Testis (tissue), 3 donors: ENCODE data around the gene EVX2. TPM values are rescaled to one million over a fixed set of nuclear protein-coding genes. Genes with fewer than 3 reads are reported as not detected.
A peak's percentile ranks its signal among the peaks of the same experiment; 100 is the strongest.

Experiments used
- DNase-seq: peaks from one replicate; pipeline ENCODE4 v3.0.0-alpha.2; 2019
- H3K27ac ChIP-seq, 2 donors: fragments of 200-600 bp; sonication (generic); one replicate each; pipeline ENCODE4 v1.5.1; 2019
- H3K27me3 ChIP-seq: fragments of 200-600 bp; sonication (generic); one replicate; pipeline ENCODE4 v1.5.1; 2019
- H3K36me3 ChIP-seq: fragments of 200-600 bp; sonication (generic); one replicate; pipeline ENCODE4 v1.5.1; 2017; ENCODE audit warnings: low read depth; ENCODE audit errors: missing control alignments
- H3K4me1 ChIP-seq: fragments of 200-600 bp; sonication (generic); one replicate; pipeline ENCODE4 v1.5.1; 2019
- H3K4me3 ChIP-seq, 2 donors: fragments of 200-600 bp; sonication (generic); one replicate each; pipeline ENCODE4 v1.5.1; 2017 to 2019
- H3K9me3 ChIP-seq: fragments of 200-600 bp; sonication (generic); one replicate; pipeline ENCODE4 v1.5.1; 2017
- POLR2A ChIP-seq: fragments of 450-650 bp; IDR thresholded peaks from one replicate; pipeline ENCODE4 v1.6.1; 2017; ENCODE audit warnings: antibody characterized with exemption, mild to moderate bottlenecking, moderate library complexity
- WGBS, 2 donors: methylation state at CpG; one replicate each; pipeline ENCODE4 v1.1.5; 2018; 5-methylcytosine and 5-hydroxymethylcytosine counted together
- intact Hi-C: fragments of 100-400 bp; cut with DNase I; formaldehyde crosslinking; loops from one replicate; pipeline ENCODE4 v1.15.1; 2023; ENCODE audit warnings: low total_unique reads
- polyA plus RNA-seq: library from polyadenylated mRNA; stranded (reverse); fragments of 350-450 nt; fragmentation: Illumina TruSeq; extraction: RNeasy Lipid Tissue Mini Kit (QIAGEN cat#74804); gene quantifications from one replicate; pipeline ENCODE4 v1.2.3, GENCODE V29; 2014; ENCODE audit warnings: low read depth, low replicate concordance; ENCODE audit not compliant: insufficient read depth
- total RNA-seq, 2 donors: library from RNA; depleted of rRNA; stranded (reverse); fragments of >200 nt; gene quantifications; one replicate each; pipeline ENCODE4 v1.2.3, GENCODE V29; 2016
- TF ChIP-seq, protein P1 (sequence below), 3 experiments: fragments of 450-650 bp in 2 of 3; fragments of 200-600 bp in 1 of 3; sonication (generic) in 1 of 3; IDR thresholded peaks; one replicate each; pipeline ENCODE4 v1.5.1; 2016 to 2019; ENCODE audit warnings: antibody characterized with exemption in 3 of 3, mild to moderate bottlenecking in 2 of 3, moderate library complexity in 1 of 3

Gene EVX2
- total and polyA plus RNA-seq, 3 donors from 2014 or later: 1.5 to 3.1 (median 2.3) TPM

DNA sequence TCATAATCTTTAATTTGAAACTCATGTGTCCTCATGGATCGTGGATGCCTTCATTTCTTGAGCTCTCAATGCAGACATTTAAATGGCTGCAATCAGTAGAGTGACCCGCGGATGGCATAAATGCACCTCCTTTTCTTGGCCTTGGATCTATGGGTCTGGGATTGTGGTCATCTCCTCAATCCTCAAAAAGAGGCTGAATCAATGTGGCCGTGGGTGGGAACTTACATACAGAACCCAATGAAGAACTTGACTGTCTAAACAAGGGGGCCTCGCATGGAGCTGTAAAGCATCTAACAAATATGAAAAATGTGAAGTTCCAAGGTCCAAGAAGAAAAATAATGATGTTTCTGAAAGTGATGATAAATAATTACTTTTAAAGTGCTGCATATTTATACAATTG lies 11.7 kb upstream of the EVX2 start:
- Histone ChIP-seq H3K36me3 (no peaks in the 10 kb centered on the region), H3K9me3 (no peaks in the 10 kb centered on the region), H3K4me3 (no peak overlapping the region), H3K27me3 (peaks cover 11% of the 10 kb centered on the region), H3K4me1 (peaks cover 9% of the 10 kb centered on the region), H3K27ac (no peak overlapping the region)
- WGBS, 2 donors: 28 to 33% methylated on average over 5 of the region's 5 CpGs
- DNase-seq: no peak
- TF ChIP-seq, protein P1, sequence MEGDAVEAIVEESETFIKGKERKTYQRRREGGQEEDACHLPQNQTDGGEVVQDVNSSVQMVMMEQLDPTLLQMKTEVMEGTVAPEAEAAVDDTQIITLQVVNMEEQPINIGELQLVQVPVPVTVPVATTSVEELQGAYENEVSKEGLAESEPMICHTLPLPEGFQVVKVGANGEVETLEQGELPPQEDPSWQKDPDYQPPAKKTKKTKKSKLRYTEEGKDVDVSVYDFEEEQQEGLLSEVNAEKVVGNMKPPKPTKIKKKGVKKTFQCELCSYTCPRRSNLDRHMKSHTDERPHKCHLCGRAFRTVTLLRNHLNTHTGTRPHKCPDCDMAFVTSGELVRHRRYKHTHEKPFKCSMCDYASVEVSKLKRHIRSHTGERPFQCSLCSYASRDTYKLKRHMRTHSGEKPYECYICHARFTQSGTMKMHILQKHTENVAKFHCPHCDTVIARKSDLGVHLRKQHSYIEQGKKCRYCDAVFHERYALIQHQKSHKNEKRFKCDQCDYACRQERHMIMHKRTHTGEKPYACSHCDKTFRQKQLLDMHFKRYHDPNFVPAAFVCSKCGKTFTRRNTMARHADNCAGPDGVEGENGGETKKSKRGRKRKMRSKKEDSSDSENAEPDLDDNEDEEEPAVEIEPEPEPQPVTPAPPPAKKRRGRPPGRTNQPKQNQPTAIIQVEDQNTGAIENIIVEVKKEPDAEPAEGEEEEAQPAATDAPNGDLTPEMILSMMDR (IDR thresholded peaks at IDR 0.05): no peak
- TF ChIP-seq POLR2A: no peak
- intact Hi-C loops: no loop called here

DNA sequence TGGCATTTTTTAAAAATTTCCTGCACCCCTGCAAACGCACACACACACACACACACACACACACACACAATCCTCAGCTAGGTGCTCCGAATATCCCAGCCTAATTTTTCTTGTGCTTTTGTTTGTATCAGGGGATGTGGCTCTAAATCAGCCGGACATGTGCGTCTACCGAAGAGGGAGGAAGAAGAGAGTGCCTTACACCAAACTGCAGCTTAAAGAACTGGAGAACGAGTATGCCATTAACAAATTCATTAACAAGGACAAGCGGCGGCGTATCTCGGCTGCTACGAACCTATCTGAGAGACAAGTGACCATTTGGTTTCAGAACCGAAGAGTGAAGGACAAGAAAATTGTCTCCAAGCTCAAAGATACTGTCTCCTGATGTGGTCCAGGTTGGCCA lies 10.6 kb upstream of the EVX2 start:
- Histone ChIP-seq H3K4me3 (no peak overlapping the region), H3K36me3 (no peaks in the 10 kb centered on the region), H3K9me3 (no peaks in the 10 kb centered on the region), H3K27ac (no peak overlapping the region), H3K27me3 (peaks cover 11% of the 10 kb centered on the region), H3K4me1 (peaks cover 9% of the 10 kb centered on the region)
- DNase-seq: no peak
- TF ChIP-seq, protein P1 (IDR thresholded peaks at IDR 0.05): no peak
- no peak for TF ChIP-seq POLR2A
- WGBS, 2 donors: 14 to 17% methylated on average over 12 of the region's 12 CpGs
- intact Hi-C loops: no loop called here

DNA sequence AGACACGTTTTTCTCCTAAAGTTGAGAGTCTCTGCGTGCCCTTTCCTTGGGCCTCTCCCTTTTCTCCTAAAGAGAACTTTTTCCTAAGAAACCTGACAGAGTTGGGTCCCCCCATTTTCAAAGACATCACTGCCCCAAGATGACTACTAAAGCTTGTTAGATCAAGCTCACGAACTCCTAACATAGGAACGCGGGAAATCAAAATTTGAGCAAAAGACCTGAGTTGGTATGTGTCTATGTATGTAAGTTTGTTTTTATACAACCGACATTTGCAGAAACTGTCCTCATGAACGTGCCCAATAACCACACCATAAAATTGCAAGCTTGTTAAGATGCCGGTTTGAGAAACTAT lies 10.1 kb upstream of the EVX2 start:
- no peak overlapping the region for H3K27ac ChIP-seq

DNA sequence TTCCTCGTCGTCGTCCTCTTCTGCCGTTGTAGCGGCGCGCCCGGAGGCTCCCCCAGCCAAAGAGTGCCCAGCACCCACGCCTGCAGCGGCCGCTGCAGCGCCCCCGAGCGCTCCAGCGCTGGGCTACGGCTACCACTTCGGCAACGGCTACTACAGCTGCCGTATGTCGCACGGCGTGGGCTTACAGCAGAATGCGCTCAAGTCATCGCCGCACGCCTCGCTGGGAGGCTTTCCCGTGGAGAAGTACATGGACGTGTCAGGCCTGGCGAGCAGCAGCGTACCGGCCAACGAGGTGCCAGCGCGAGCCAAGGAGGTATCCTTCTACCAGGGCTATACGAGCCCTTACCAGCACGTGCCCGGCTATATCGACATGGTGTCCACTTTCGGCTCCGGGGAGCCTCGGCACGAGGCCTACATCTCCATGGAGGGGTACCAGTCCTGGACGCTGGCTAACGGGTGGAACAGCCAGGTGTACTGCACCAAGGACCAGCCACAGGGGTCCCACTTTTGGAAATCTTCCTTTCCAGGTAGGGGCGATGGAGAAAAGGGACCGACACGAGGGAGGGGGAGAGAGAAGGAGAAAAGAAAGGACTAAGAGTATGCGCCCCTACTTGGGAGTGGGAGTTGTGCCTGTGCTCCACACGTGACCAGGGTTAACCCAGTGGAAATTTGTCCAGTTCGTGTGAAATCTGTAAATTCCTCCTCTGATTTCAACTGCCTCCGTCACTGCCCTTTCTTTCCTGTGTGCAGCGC lies 9.6 kb upstream of the EVX2 start:
- intact Hi-C loops: no loop called here
- Histone ChIP-seq H3K4me3 (peak overlapping the region; percentile 14 to 29), H3K27me3 (peaks cover 6% of the 10 kb centered on the region), H3K4me1 (peaks cover 13% of the 10 kb centered on the region), H3K27ac (no peak overlapping the region), H3K9me3 (no peaks in the 10 kb centered on the region), H3K36me3 (no peaks in the 10 kb centered on the region)
- WGBS, 2 donors: 6 to 12% methylated on average over 12 to 53 of the region's 53 CpGs
- TF ChIP-seq, protein P1 (IDR thresholded peaks at IDR 0.05): no peak
- no peak for TF ChIP-seq POLR2A
- DNase-seq: no peak

More for the DNA sequence above, 10.1 kb upstream of the EVX2 start:
- Histone ChIP-seq H3K9me3 (no peaks in the 10 kb centered on the region), H3K27me3 (peaks cover 11% of the 10 kb centered on the region), H3K4me1 (peaks cover 9% of the 10 kb centered on the region), H3K36me3 (no peaks in the 10 kb centered on the region), H3K4me3 (no peak overlapping the region)
- intact Hi-C loops: no loop called here
- no peak for DNase-seq
- TF ChIP-seq POLR2A: no peak
- TF ChIP-seq, protein P1 (IDR thresholded peaks at IDR 0.05): no peak
- WGBS, 2 donors: 15 to 21% methylated on average over 8 of the region's 8 CpGs
